GM18519 (cell line): ENCODE measurements around the gene CEP135.
A peak's percentile ranks its signal among the peaks of the same experiment; 100 is the strongest.
"Not testable (repeated sequence)": the region's sequence is repeated elsewhere in the genome, so short reads cannot be mapped to it uniquely, and the experiment has no call there.

Source experiments
- ATAC-seq: cut with Tn5 transposase; IDR thresholded peaks from one replicate; pipeline ENCODE4 v1.9.1; 2021; ENCODE audit warnings: mild to moderate bottlenecking, moderate library complexity; ENCODE audit not compliant: unreplicated experiment, low FRiP score

Gene CEP135

GRCh38 chr4:55941881-55942396 lies 6.8 kb upstream of the CEP135 start:
- ATAC-seq = no peak

DNA sequence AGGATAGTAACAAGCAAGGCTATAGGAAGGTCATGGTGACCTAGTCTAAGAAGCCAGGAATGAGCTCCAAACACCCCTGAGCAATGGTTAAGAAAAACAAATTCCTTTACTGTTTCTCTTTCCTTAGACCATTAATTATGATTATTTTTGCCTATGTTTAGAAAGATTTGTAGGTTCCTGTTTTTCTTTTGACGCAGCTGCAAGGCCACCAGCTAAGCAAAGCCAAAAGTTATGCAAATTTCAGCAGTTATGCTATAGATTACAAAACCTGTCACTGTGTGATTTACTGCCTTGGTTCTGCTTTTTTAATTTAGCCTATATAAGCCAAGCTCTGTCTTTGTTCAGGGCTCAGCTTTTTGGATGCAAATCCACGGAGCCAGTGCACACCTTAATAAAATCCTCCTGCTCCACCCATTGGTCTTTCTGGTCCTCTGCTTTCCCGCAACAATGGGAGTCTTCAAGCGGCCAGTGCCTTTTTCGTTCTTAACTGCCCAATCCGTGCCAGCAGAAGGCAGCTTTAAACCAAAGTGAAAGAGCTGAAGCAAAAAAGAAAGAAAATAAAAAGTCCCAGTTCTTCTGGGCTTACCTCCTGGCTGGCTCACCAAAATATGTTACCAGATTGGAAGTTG lies 1.4 kb upstream of the CEP135 start:
- peak; percentile 35 for ATAC-seq

GRCh38 chr4:55947912-55948725 lies 626 bp upstream of the CEP135 start:
- no peak for ATAC-seq

GRCh38 chr4:55949482-55949802 lies 697 bp downstream of the CEP135 start:
- ATAC-seq = no peak

DNA sequence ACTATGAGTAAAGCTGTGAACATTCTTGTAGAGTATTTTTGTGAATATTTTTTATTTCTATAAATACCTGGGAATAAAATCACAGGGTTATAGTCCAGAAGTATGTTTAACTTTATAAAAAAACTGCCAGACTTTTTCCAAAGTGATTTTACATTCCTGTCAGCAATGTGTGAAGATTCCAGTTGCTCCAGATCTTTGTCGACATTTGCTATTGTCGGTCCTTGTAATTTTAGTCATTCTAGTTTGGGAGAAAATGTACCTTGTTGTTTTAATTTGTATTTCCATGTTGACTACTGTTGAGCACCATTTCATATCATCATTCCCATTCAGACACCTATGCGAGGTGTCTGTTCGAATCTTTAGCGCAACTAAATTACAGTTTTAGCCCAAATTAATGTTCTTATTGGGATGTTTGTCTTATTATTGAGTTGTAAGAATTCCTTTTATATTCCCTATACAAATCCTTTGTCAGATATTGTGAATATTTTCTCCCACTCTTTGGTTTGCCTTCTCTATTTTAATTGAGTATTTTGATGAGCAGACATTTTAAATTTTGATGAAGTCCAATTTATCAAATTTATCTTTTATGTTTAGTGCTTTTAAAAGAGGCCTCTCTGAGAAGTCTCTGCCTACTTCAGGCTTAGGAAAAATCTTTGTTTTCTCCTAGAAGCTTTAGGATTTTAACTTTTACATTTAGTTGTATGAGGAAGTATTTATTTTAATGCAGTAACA lies 2.6 kb downstream of the CEP135 start:
- ATAC-seq = no peak

- ATAC-seq = no peak
Observed at GRCh38 chr4:55955710-55956109, 7.0 kb downstream of the CEP135 start.

DNA sequence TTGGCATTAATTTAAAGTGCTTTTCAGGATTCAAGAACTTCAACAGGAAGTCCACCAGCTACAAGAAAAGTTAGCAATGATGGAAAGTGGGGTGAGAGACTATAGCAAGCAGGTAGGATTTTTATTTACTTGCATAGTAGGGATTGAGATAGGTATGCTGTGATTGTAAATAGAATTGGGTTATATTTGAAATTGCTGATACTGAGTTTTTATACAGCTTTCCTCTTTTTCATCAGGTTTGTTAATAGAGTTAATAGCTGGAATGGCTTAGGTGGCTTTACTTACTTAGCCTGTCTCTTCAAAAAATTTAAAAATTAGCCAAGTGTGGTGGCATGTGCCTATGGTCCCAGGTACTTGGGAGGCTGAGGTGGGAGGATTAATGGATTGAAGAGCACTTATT lies 10.9 kb downstream of the CEP135 start:
- ATAC-seq = no peak

DNA sequence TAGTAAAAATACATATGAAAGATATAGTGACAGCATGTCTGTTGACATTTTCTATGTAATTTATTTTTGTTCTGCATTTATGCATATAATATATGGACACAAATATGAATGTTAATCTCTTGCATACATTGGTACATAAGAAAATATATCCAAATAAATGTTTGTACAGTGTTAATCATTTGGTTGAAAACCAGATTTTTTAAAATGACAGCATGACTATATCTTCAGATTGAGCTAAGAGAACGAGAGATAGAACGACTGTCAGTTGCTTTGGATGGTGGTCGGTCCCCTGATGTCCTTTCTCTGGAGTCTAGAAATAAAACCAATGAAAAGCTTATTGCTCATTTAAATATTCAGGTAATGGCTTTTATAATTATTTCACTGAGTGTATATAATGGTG lies 15.3 kb downstream of the CEP135 start:
- no peak for ATAC-seq

GRCh38 chr4:55965585-55965984 lies 16.8 kb downstream of the CEP135 start:
- ATAC-seq = no peak

GRCh38 chr4:55966324-55966723 lies 17.6 kb downstream of the CEP135 start:
- ATAC-seq = not testable (repeated sequence)

DNA sequence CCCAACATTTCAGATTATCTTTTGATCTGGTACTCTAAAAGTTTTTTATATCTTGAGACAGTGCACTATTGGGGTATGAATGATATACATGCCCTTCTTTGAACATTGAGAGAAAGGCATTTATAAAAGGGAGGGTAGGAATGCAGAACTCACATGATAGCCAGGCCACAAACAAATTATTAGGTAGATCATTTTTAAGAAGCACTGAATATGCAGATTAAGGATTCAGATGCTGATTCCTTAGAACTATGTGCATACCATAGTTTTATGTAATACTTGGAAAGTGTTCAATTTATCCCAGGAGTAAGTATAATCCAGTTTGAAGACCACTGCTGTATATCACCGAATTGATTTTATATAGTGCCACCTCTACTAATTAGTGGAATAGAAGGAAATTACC lies 18.6 kb downstream of the CEP135 start:
- no peak for ATAC-seq

GRCh38 chr4:55973650-55974049 lies 24.9 kb downstream of the CEP135 start:
- ATAC-seq = no peak

DNA sequence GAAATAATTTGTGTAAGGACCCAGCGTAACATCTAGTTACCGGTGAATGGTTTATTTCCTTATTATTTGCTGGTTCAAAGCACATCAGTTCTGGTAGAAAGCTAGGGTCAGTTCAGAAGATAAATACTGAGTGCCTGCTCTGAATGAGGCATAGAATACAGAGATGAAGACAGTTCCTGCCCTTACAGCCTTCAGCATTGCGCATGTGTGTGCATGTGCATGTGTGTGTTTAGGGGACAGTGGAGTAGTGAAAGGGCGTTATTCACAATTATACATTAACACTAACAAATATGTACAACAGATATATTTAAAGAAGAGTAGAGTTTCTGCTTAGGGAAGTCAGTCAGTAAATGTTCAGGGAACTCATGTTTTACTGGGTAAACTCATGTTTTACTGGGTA lies 29.1 kb downstream of the CEP135 start:
- ATAC-seq = no peak

DNA sequence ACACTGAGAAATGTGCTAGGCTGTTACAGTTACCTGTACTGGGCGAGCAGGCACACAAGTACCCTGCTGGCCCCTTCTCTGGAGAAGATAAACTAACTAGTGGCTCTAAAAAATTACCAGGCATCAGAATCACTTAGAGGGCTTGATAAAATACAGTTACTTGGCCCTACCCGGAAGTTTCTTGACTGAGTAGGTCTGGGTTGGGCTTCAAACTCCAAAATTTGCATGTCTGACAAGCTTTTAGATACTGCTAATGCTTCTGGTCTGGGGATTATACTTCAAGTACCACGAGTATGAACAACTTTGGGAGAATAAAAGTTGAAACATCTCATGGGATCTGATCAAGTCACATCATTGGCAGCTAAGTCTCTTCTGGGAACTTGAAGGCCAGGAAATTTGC lies 30.8 kb downstream of the CEP135 start:
- ATAC-seq = no peak

DNA sequence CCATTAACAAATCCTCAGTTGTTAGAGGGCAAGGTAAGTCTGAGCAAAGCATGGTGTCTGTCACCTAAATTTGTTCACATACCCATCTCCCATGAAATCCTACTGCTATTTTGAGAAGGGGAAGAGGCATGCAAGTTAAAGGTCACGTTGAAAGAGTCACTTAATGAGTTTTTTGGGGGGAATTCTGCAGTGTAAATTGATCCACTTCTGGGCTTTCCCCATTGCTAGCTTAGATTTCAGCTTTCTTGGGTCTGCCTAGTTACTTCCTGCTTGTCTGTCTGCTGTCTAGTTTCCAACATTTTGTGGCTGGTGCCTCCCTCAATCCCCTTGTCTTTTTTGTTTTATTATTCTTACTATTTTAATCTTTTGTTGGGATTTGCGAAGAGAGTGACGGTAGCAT lies 32.0 kb downstream of the CEP135 start:
- no peak for ATAC-seq

- ATAC-seq = no peak
Observed at GRCh38 chr4:55982976-55983375, 34.2 kb downstream of the CEP135 start.

GRCh38 chr4:55989766-55990165 lies 41.0 kb downstream of the CEP135 start:
- no peak for ATAC-seq

DNA sequence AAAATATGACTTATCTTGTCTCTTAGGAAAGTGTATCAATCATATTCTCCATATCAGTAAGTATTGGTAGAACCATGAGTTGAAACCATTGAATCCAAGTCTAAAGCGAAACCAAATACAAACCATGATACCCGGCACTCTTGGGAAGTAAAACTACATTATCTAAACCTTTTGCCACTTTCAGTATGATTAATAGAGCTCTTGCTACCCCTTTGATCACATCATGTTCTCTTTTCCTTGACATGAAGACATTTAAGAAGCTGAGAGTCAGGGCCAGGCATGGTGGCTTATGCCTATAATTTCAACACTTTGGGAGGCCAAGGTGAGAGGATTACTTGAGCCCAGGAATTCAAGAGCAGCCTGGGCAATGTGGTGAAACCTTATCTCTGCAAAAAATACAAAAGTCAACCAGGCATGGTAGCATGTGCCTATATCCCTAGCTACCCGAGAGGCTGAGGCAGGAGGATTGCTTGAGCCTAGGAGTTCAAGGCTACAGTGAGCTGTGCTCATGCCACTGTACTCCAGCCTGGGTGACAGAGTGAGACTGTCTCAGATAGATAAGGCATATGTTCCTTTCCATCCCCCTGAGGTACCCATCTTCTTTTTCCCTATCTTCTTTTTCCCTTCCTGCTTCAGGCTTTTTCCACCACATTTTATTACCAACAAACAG lies 45.4 kb downstream of the CEP135 start:
- ATAC-seq = peak; percentile 80

DNA sequence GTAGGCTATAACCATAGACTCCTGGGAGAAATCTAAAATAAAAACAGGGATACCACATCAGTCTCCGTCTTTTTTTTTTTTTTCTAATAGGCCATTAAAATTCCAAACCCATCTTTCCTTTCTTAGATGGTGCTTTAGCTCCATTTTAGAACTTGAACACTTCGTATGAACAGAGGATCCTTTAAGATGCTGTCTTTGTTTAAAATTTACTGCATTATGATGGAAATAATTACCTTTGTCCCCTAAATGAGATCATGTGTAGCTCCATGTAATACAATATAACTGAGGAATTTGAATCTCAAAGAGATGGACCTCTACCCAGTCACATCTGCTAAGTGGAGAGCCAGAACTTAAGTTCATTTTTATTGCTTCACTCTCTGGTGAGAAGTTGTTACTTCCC lies 47.9 kb downstream of the CEP135 start:
- no peak for ATAC-seq

- no peak for ATAC-seq
Observed at GRCh38 chr4:56003606-56004005, 54.9 kb downstream of the CEP135 start.

GRCh38 chr4:56004235-56004634 lies 55.5 kb downstream of the CEP135 start:
- no peak for ATAC-seq
